Measurements from ENCODE around the gene DNHD1. TPM values are rescaled to one million over a fixed set of nuclear protein-coding genes. Genes with fewer than 3 reads are reported as not detected.

The DNHD1 gene
- total RNA-seq, 1 donor from 2014 or later = 33.1 TPM

GRCh38 chr11:6556139-6556949, 59.3 kb downstream of the DNHD1 start:
- intact Hi-C loops (cut with DNase I) = no loop called here
- DNase-seq (ENCODE audit: low spot score) (no peak), ATAC-seq (no peak)

GRCh38 chr11:6557063-6557462, 60.0 kb downstream of the DNHD1 start:
- ATAC-seq = no peak
- no peak for DNase-seq (ENCODE audit: low spot score)
- intact Hi-C loops (cut with DNase I) = no loop called here

- ATAC-seq = no peak
- DNase-seq (ENCODE audit: low spot score) = no peak
- intact Hi-C loops (cut with DNase I) = no loop called here
These were observed 60.9 kb downstream of the DNHD1 start for GRCh38 chr11:6557761-6558674.

GRCh38 chr11:6559369-6559768, 62.3 kb downstream of the DNHD1 start:
- intact Hi-C loops (cut with DNase I) = no loop called here
- no peak for DNase-seq (ENCODE audit: low spot score)

GRCh38 chr11:6561288-6561687, 64.2 kb downstream of the DNHD1 start:
- DNase-seq (ENCODE audit: low spot score) (no peak), ATAC-seq (no peak)
- intact Hi-C loops (cut with DNase I) = no loop called here

More at GRCh38 chr11:6559369-6559768, 62.3 kb downstream of the DNHD1 start:
- no peak for ATAC-seq

- intact Hi-C loops (cut with DNase I) = no loop called here
- no peak for ATAC-seq
These were observed 66.1 kb downstream of the DNHD1 start for GRCh38 chr11:6563121-6563619.

GRCh38 chr11:6563667-6564066, 66.6 kb downstream of the DNHD1 start:
- intact Hi-C loops (cut with DNase I) = no loop called here
- ATAC-seq (no peak), DNase-seq (ENCODE audit: low spot score) (no peak)

More at GRCh38 chr11:6563121-6563619, 66.1 kb downstream of the DNHD1 start:
- no peak for DNase-seq (ENCODE audit: low spot score)

GRCh38 chr11:6565325-6565724, 68.2 kb downstream of the DNHD1 start:
- DNase-seq (ENCODE audit: low spot score) = no peak
- no peak for ATAC-seq
- intact Hi-C loops (cut with DNase I) = no loop called here

- ATAC-seq (no peak), DNase-seq (ENCODE audit: low spot score) (no peak)
- intact Hi-C loops (cut with DNase I) = no loop called here
These were observed 69.1 kb downstream of the DNHD1 start for GRCh38 chr11:6565988-6566703.

GRCh38 chr11:6566704-6567370, 69.8 kb downstream of the DNHD1 start:
- intact Hi-C loops (cut with DNase I) = no loop called here
- DNase-seq (ENCODE audit: low spot score) (no peak), ATAC-seq (no peak)

GRCh38 chr11:6567371-6567745, 70.3 kb downstream of the DNHD1 start:
- DNase-seq (ENCODE audit: low spot score) (no peak), ATAC-seq (no peak)
- intact Hi-C loops (cut with DNase I) = no loop called here

GRCh38 chr11:6568191-6568918, 71.3 kb downstream of the DNHD1 start:
- ATAC-seq = no peak
- intact Hi-C loops (cut with DNase I) = no loop called here
- peak; percentile 65 for DNase-seq (ENCODE audit: low spot score)

GRCh38 chr11:6569706-6570105, 72.6 kb downstream of the DNHD1 start:
- ATAC-seq = no peak
- DNase-seq (ENCODE audit: low spot score) = no peak
- intact Hi-C loops (cut with DNase I) = no loop called here

- no peak for ATAC-seq
- DNase-seq (ENCODE audit: low spot score) = no peak
- intact Hi-C loops (cut with DNase I) = no loop called here
These were observed 73.8 kb downstream of the DNHD1 start for GRCh38 chr11:6570691-6571427.

GRCh38 chr11:6571434-6572008, 74.4 kb downstream of the DNHD1 start:
- DNase-seq (ENCODE audit: low spot score) = no peak
- ATAC-seq = no peak
- intact Hi-C loops (cut with DNase I) = no loop called here

GRCh38 chr11:6572215-6572614, 75.1 kb downstream of the DNHD1 start:
- no peak for DNase-seq (ENCODE audit: low spot score)
- ATAC-seq = no peak
- intact Hi-C loops (cut with DNase I) = no loop called here

Data from sciatic nerve (tissue), 2 donors.